Small intestine (tissue), 16 donors: Measurements from ENCODE around the gene NPPC. TPM values are rescaled to one million over a fixed set of nuclear protein-coding genes. Genes with fewer than 3 reads are reported as not detected.

ENCODE experiments used
- DNase-seq, 2 donors: peaks; one replicate each; pipeline versions ENCODE4 v3.0.0 to v3.0.0-alpha.2; 2013
- FAIRE-seq: peaks from 2 replicates; lab custom pipeline; 2012; peaks lifted over from hg19 to GRCh38; lab: Jason Lieb, UNC
- H3K27ac ChIP-seq, 3 donors: one replicate each; pipeline ENCODE4 v1.5.1; 2013; ENCODE audit warnings: low read length in 2 of 3, mild to moderate bottlenecking in 2 of 3, control low read depth in 1 of 3, inconsistent platforms in 1 of 3, low read depth in 1 of 3, moderate library complexity in 1 of 3
- H3K27me3 ChIP-seq, 3 donors: one replicate each; pipeline ENCODE4 v1.6.1; 2013; ENCODE audit warnings: low read length in 3 of 3, inconsistent platforms in 1 of 3; ENCODE audit not compliant: control insufficient read depth in 3 of 3, insufficient read depth in 3 of 3
- H3K36me3 ChIP-seq, 3 donors: one replicate each; pipeline ENCODE4 v1.6.1; 2013; ENCODE audit warnings: low read length in 3 of 3, inconsistent platforms in 1 of 3, low read depth in 1 of 3, mild to moderate bottlenecking in 1 of 3, moderate library complexity in 1 of 3; ENCODE audit not compliant: control insufficient read depth in 3 of 3, insufficient read depth in 2 of 3
- H3K4me1 ChIP-seq, 3 donors: one replicate each; pipeline ENCODE4 v1.6.1; 2013; ENCODE audit warnings: low read length in 2 of 3, inconsistent platforms in 1 of 3, low read depth in 1 of 3, mild to moderate bottlenecking in 1 of 3, moderate library complexity in 1 of 3; ENCODE audit not compliant: control insufficient read depth in 3 of 3, insufficient read depth in 2 of 3
- H3K4me3 ChIP-seq, 3 donors: one replicate each; pipeline ENCODE4 v1.5.1; 2013; ENCODE audit warnings: low read length in 3 of 3, control low read depth in 1 of 3, inconsistent platforms in 1 of 3, low read depth in 1 of 3, mild to moderate bottlenecking in 1 of 3, moderate library complexity in 1 of 3
- H3K9me3 ChIP-seq, 2 donors: one replicate each; pipeline ENCODE4 v1.6.1; 2013; ENCODE audit warnings: low read depth in 1 of 2, low read length in 1 of 2; ENCODE audit not compliant: control insufficient read depth in 2 of 2, insufficient read depth in 1 of 2
- WGBS, 3 donors: extraction: QIAGEN DNeasy Blood & Tissue Kit; methylation state at CpG; one replicate each; pipeline ENCODE4 v1.1.7; 2013; 5-methylcytosine and 5-hydroxymethylcytosine counted together
- long read RNA-seq, 10 donors: transcript quantifications; one replicate each; lab custom pipeline, GENCODE V29; 2026
- polyA plus RNA-seq, 4 donors: library from polyadenylated mRNA; stranded (reverse) in 3 of 4; unstranded in 1 of 4; fragments of 200-250 nt in 3 of 4; fragments of 120-200 nt in 1 of 4; gene quantifications; one replicate each; pipeline versions ENCODE4 v1.2.1 to v1.2.3, GENCODE V29; 2013
- donor health status: healthy with polysubstance abuse.
- donor health status: control.
- donor health status: control.
- donor health status: Bipolar disorder and iron deficiency.
- donor health status: healthy.

NPPC gene
- polyA plus RNA-seq, result under 1 TPM in 2 of 4 donors, not detected in 2; 0.13 to 0.50 TPM
- long read RNA-seq, donor 1, result 0 reads
- long read RNA-seq, donor 2, result 0 reads
- long read RNA-seq, donor 3, result 0 reads
- long read RNA-seq, donor 4, result 0 reads
- long read RNA-seq, donor 5, result 0 reads
- long read RNA-seq, donor 6, result 0 reads
- long read RNA-seq, donor 7, result 0 reads
- long read RNA-seq, donor 8, result 0 reads
- long read RNA-seq, donor 9, partial matches to known transcripts, result 0 of 1 reads
- long read RNA-seq, donor 9, other reads (novel, unspliced or antisense), result 0 of 1 reads
- long read RNA-seq, donor 10, result 0 reads

- Histone ChIP-seq H3K27ac (no peak within 1 kb of the TSS), H3K4me1 (no peaks in the 10 kb centered on the region), H3K27me3 (peaks cover 13 to 79% (median 22%) of the 10 kb centered on the region in 3 donors), H3K36me3 (no peaks in the 10 kb centered on the region), H3K4me3 (peak within 1 kb of the TSS in 2 of 3 donors; percentile 27 to 39), H3K9me3 (no peaks in the 10 kb centered on the region)
- FAIRE-seq, result no peak
- 0 to 1% (median 1%) methylated on average over 45 to 54 of the region's 54 CpGs for WGBS, 3 donors
- DNase-seq, result peak in 1 of 2 donors; percentile 84
Measured at GRCh38 chr2:231926180-231926741, at the start of gene NPPC. Gene NPPC, minus strand, starts transcription at chr2:231926396. Its CDS starts 147 bp downstream, at chr2:231926249.

GRCh38 chr2:231975001-231975400 is 48.8 kb upstream of the NPPC start:
- H3K27me3 ChIP-seq, result no peaks in the 10 kb centered on the region
- 89 to 95% (median 92%) methylated on average over 2 of the region's 2 CpGs for whole genome bisulfite sequencing, 3 donors
- peaks cover 0 to 2% (median 0%) of the 10 kb centered on the region in 3 donors for H3K36me3 ChIP-seq
- DNase-seq (no peak), FAIRE-seq (no peak)
- H3K9me3 ChIP-seq, result peaks cover 0 to 6% of the 10 kb centered on the region in 2 donors
- H3K27ac ChIP-seq, result no peak overlapping the region
- no peaks in the 10 kb centered on the region for H3K4me1 ChIP-seq
- no peak overlapping the region for H3K4me3 ChIP-seq

GRCh38 chr2:231970461-231970860 is 44.3 kb upstream of the NPPC start:
- Histone ChIP-seq H3K27me3 (no peaks in the 10 kb centered on the region), H3K4me3 (no peak overlapping the region), H3K27ac (no peak overlapping the region), H3K36me3 (no peaks in the 10 kb centered on the region), H3K4me1 (no peaks in the 10 kb centered on the region), H3K9me3 (peaks cover 0 to 9% of the 10 kb centered on the region in 2 donors)
- WGBS, 3 donors, result 93 to 100% (median 96%) methylated on average over 3 of the region's 3 CpGs
- FAIRE-seq (no peak), DNase-seq (no peak)

- 93 to 97% (median 94%) methylated on average over 6 of the region's 6 CpGs for WGBS, 3 donors
Measured at GRCh38 chr2:231968820-231969219, 42.6 kb upstream of the NPPC start.

GRCh38 chr2:231966886-231967285 is 40.7 kb upstream of the NPPC start:
- Histone ChIP-seq H3K27me3 (no peaks in the 10 kb centered on the region), H3K4me3 (no peak overlapping the region), H3K27ac (no peak overlapping the region), H3K4me1 (peaks cover 0 to 3% (median 0%) of the 10 kb centered on the region in 3 donors), H3K9me3 (peaks cover 0 to 6% of the 10 kb centered on the region in 2 donors), H3K36me3 (no peaks in the 10 kb centered on the region)
- no peak for DNase-seq
- no peak for FAIRE-seq
- WGBS, 3 donors, result 71 to 79% (median 74%) methylated on average over 4 of the region's 4 CpGs

More at GRCh38 chr2:231968820-231969219, 42.6 kb upstream of the NPPC start:
- no peaks in the 10 kb centered on the region for H3K36me3 ChIP-seq
- no peak for FAIRE-seq
- H3K4me3 ChIP-seq, result no peak overlapping the region
- peaks cover 0 to 3% (median 0%) of the 10 kb centered on the region in 3 donors for H3K4me1 ChIP-seq
- no peak overlapping the region for H3K27ac ChIP-seq
- no peak for DNase-seq
- no peaks in the 10 kb centered on the region for H3K27me3 ChIP-seq
- H3K9me3 ChIP-seq, result peaks cover 0 to 4% of the 10 kb centered on the region in 2 donors

- no peak for DNase-seq
- Histone ChIP-seq H3K27ac (no peak overlapping the region), H3K27me3 (no peaks in the 10 kb centered on the region), H3K36me3 (no peaks in the 10 kb centered on the region), H3K4me1 (peaks cover 0 to 8% (median 3%) of the 10 kb centered on the region in 3 donors), H3K4me3 (no peak overlapping the region), H3K9me3 (peaks cover 0 to 6% of the 10 kb centered on the region in 2 donors)
- FAIRE-seq, result no peak
- WGBS, 3 donors, result 54 to 65% (median 58%) methylated on average over 1 of the region's 1 CpG
Measured at GRCh38 chr2:231965102-231965501, 38.9 kb upstream of the NPPC start.

GRCh38 chr2:231961349-231962166 is 35.4 kb upstream of the NPPC start, which contains the start of gene DIS3L2:
Gene DIS3L2, plus strand, starts transcription at chr2:231961713. Its CDS starts 53,215 bp downstream, at chr2:232014928.
- Histone ChIP-seq H3K4me1 (peaks cover 0 to 8% (median 3%) of the 10 kb centered on the region in 3 donors), H3K4me3 (peak within 1 kb of the TSS; percentile 79 to 98 (median 93)), H3K36me3 (no peaks in the 10 kb centered on the region), H3K27me3 (no peaks in the 10 kb centered on the region), H3K27ac (peak within 1 kb of the TSS; percentile 47 to 87 (median 78)), H3K9me3 (peaks cover 0 to 3% of the 10 kb centered on the region in 2 donors)
- DNase-seq (peak; percentile 84 to 95), FAIRE-seq (no peak)
- WGBS, 3 donors, result 0 to 1% (median 0%) methylated on average over 53 to 83 of the region's 83 CpGs

GRCh38 chr2:231960810-231961348 is 34.7 kb upstream of the NPPC start:
- DNase-seq, result no peak
- H3K4me3 ChIP-seq, result peak overlapping the region; percentile 79 to 98 (median 93)
- WGBS, 3 donors, result 48 to 60% (median 55%) methylated on average over 18 of the region's 18 CpGs
- H3K9me3 ChIP-seq, result peaks cover 0 to 3% of the 10 kb centered on the region in 2 donors
- no peaks in the 10 kb centered on the region for H3K36me3 ChIP-seq
- H3K27ac ChIP-seq, result peak overlapping the region; percentile 47 to 87 (median 78)
- H3K27me3 ChIP-seq, result no peaks in the 10 kb centered on the region
- no peak for FAIRE-seq
- peaks cover 0 to 8% (median 3%) of the 10 kb centered on the region in 3 donors for H3K4me1 ChIP-seq
